Osteocyte (in vitro differentiated cells): ENCODE results near the gene KIF1B. TPM values are rescaled to one million over a fixed set of nuclear protein-coding genes. Genes with fewer than 3 reads are reported as not detected.

Experiments used
- DNase-seq: peaks from one replicate; pipeline ENCODE4 v3.0.0; 2021; ENCODE audit warnings: mixed read lengths; ENCODE audit not compliant: unreplicated experiment; ENCODE audit errors: extremely low spot score
- H3K27ac Mint-ChIP-seq: one replicate; pipeline ENCODE4 v1.8.0; 2021; ENCODE audit warnings: mild to moderate bottlenecking, mixed read lengths; ENCODE audit not compliant: unreplicated experiment
- H3K27me3 Mint-ChIP-seq: one replicate; pipeline ENCODE4 v1.8.0; 2021; ENCODE audit warnings: mixed read lengths; ENCODE audit not compliant: unreplicated experiment
- H3K36me3 Mint-ChIP-seq: one replicate; pipeline ENCODE4 v1.8.0; 2021; ENCODE audit warnings: mixed read lengths; ENCODE audit not compliant: unreplicated experiment
- H3K4me1 Mint-ChIP-seq: one replicate; pipeline ENCODE4 v1.8.0; 2021; ENCODE audit warnings: mixed read lengths; ENCODE audit not compliant: unreplicated experiment
- H3K4me3 Mint-ChIP-seq: one replicate; pipeline ENCODE4 v1.8.0; 2021; ENCODE audit warnings: mild to moderate bottlenecking, moderate library complexity, mixed read lengths; ENCODE audit not compliant: unreplicated experiment
- H3K9me3 Mint-ChIP-seq: one replicate; pipeline ENCODE4 v1.8.0; 2021; ENCODE audit warnings: mixed read lengths; ENCODE audit not compliant: unreplicated experiment
- long read RNA-seq: library from polyadenylated mRNA; unstranded; transcript quantifications from one replicate; pipeline ENCODE4 v2.0.0, GENCODE V29; 2021
- total RNA-seq: library from RNA; stranded (reverse); gene quantifications from 2 replicates; pipeline ENCODE4 v1.2.1, GENCODE V29; 2021
- TF ChIP-seq, protein P1 (sequence below): fragments of 200-600 bp; sonication (generic); IDR thresholded peaks from 2 replicates; pipeline ENCODE4 v1.5.0; 2021; ENCODE audit warnings: antibody characterized with exemption, mild to moderate bottlenecking, moderate library complexity

Gene KIF1B, protein sequence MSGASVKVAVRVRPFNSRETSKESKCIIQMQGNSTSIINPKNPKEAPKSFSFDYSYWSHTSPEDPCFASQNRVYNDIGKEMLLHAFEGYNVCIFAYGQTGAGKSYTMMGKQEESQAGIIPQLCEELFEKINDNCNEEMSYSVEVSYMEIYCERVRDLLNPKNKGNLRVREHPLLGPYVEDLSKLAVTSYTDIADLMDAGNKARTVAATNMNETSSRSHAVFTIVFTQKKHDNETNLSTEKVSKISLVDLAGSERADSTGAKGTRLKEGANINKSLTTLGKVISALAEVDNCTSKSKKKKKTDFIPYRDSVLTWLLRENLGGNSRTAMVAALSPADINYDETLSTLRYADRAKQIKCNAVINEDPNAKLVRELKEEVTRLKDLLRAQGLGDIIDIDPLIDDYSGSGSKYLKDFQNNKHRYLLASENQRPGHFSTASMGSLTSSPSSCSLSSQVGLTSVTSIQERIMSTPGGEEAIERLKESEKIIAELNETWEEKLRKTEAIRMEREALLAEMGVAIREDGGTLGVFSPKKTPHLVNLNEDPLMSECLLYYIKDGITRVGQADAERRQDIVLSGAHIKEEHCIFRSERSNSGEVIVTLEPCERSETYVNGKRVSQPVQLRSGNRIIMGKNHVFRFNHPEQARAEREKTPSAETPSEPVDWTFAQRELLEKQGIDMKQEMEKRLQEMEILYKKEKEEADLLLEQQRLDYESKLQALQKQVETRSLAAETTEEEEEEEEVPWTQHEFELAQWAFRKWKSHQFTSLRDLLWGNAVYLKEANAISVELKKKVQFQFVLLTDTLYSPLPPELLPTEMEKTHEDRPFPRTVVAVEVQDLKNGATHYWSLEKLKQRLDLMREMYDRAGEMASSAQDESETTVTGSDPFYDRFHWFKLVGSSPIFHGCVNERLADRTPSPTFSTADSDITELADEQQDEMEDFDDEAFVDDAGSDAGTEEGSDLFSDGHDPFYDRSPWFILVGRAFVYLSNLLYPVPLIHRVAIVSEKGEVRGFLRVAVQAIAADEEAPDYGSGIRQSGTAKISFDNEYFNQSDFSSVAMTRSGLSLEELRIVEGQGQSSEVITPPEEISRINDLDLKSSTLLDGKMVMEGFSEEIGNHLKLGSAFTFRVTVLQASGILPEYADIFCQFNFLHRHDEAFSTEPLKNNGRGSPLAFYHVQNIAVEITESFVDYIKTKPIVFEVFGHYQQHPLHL (N-terminal part only)
- total RNA-seq = 48.9 and 51.5 TPM in 2 replicates
- long read RNA-seq, full-length matches to known transcripts = 1 of 22 reads
- long read RNA-seq, partial matches to known transcripts = 14 of 22 reads
- long read RNA-seq, other reads (novel, unspliced or antisense) = 7 of 22 reads

DNA sequence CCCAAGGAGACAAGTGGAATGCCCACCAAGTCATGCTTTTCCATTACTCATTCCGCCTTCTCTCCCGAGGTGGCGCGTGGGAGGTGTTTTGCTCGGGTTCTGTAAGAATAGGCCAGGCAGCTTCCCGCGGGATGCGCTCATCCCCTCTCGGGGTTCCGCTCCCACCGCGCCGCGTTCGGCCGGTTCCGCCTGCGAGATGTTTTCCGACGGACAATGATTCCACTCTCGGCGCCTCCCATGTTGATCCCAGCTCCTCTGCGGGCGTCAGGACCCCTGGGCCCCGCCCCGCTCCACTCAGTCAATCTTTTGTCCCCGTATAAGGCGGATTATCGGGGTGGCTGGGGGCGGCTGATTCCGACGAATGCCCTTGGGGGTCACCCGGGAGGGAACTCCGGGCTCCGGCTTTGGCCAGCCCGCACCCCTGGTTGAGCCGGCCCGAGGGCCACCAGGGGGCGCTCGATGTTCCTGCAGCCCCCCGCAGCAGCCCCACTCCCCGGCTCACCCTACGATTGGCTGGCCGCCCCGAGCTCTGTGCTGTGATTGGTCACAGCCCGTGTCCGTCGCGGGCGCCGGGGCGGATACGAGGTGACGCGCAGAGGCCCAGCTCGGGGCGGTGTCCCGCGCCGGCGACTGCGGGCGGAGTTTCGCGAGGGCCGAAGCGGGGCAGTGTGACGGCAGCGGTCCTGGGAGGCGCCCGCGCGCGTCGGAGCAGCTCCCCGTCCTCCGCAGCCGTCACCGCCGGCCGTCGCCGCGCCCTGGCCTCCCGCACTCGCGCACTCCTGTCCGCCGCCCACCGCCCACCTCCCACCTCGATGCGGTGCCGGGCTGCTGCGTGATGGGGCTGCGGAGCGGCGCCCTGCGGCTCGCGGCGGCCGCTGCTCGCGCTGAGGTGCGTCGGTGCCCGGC is at the start of gene KIF1B:
Gene KIF1B, plus strand, starts transcription at position 666 of the 906 bp plus-strand sequence. CDS start 21,759 bp downstream, outside the sequence.
- DNase-seq = peak; percentile 100
- Mint-ChIP-seq H3K4me1 (peaks cover 30% of the 10 kb centered on the region), H3K36me3 (no peaks in the 10 kb centered on the region), H3K4me3 (peak within 1 kb of the TSS; percentile 95), H3K9me3 (no peaks in the 10 kb centered on the region), H3K27me3 (no peaks in the 10 kb centered on the region), H3K27ac (peak within 1 kb of the TSS; percentile 99)
- TF ChIP-seq, protein P1, sequence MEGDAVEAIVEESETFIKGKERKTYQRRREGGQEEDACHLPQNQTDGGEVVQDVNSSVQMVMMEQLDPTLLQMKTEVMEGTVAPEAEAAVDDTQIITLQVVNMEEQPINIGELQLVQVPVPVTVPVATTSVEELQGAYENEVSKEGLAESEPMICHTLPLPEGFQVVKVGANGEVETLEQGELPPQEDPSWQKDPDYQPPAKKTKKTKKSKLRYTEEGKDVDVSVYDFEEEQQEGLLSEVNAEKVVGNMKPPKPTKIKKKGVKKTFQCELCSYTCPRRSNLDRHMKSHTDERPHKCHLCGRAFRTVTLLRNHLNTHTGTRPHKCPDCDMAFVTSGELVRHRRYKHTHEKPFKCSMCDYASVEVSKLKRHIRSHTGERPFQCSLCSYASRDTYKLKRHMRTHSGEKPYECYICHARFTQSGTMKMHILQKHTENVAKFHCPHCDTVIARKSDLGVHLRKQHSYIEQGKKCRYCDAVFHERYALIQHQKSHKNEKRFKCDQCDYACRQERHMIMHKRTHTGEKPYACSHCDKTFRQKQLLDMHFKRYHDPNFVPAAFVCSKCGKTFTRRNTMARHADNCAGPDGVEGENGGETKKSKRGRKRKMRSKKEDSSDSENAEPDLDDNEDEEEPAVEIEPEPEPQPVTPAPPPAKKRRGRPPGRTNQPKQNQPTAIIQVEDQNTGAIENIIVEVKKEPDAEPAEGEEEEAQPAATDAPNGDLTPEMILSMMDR = peak; percentile 100

DNA sequence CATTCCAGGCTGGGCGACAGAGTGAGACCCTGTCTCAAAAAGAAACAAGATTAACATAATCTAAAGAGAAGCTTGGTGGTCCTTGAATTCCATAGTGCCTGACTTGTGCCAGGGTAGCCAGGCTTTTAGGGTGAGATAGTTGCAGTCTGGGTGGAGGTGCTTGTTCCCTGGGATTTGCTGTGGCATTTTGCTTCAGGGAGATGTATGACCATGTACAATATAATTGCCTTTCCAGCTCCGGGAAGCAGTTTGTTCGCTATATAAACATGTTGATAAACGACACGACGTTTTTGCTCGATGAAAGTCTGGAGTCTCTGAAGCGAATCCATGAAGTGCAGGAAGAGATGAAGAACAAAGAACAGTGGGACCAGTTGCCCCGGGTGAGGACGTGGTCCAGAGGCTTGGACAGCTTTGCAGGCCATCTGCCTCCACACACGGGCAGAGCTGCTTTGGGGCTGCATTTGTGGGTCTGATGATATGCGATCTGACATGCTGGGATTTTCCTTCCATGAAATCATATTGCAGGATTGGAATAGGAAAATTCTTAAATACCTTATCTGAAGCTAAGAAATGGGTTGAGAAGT is 49.4 kb upstream of the KIF1B start:
- H3K36me3 Mint-ChIP-seq = peaks cover 39% of the 10 kb centered on the region
- H3K9me3 Mint-ChIP-seq = no peaks in the 10 kb centered on the region
- H3K27me3 Mint-ChIP-seq = no peaks in the 10 kb centered on the region
- DNase-seq = no peak
- no peak overlapping the region for H3K4me3 Mint-ChIP-seq
- TF ChIP-seq, protein P1 = no peak
- H3K27ac Mint-ChIP-seq = no peak overlapping the region
- H3K4me1 Mint-ChIP-seq = no peaks in the 10 kb centered on the region

DNA sequence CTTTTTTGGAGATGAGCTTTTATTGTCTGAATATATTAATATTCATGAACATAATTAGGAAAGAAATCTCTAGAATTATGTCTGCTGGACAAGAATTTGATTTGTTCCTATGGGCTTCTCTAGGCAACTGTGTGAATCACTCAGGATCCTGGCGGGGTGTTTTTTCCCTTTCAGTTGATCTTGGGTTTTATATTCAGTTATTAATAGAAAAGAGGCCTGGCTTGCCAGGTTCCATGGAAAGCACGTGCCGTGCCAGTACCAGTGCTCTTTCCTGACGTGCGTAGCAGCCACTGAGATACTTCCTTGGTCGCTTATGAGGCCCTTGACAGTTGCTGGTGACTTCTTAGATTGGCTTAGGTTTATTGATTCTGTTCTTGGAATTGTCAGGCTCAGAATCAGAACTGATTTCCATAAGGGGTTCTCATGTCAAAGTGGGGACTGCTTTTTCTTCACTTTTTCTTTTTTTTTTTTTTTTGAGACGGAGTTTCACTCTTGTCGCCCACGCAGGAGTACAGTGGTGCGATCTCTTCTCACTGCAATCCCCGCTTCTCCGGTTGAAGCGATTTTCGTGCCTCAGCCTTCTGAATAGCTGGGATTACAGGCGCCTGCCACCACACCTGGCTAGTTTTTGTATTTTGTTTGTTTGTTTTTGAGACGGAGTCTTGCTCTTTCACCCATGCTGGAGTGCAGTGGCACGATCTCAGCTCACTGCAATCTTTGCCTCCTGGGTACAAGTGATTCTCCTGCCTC is 48.7 kb upstream of the KIF1B start:
- H3K9me3 Mint-ChIP-seq = no peaks in the 10 kb centered on the region
- no peaks in the 10 kb centered on the region for H3K4me1 Mint-ChIP-seq
- DNase-seq = no peak
- H3K4me3 Mint-ChIP-seq = no peak overlapping the region
- no peak overlapping the region for H3K27ac Mint-ChIP-seq
- H3K36me3 Mint-ChIP-seq = peaks cover 41% of the 10 kb centered on the region
- TF ChIP-seq, protein P1 = no peak
- H3K27me3 Mint-ChIP-seq = no peaks in the 10 kb centered on the region
